GF-D8 (cell line): ENCODE measurements around the gene MKLN1.
"Not testable (repeated sequence)": the region's sequence is repeated elsewhere in the genome, so short reads cannot be mapped to it uniquely, and the experiment has no call there.

Experiments used
- DNase-seq: peaks from one replicate; lab custom pipeline; 2025; lab: John Stamatoyannopoulos, UW

Gene MKLN1

GRCh38 chr7:131327626-131328376 is at the start of gene MKLN1:
TSS of gene MKLN1 (plus strand) at chr7:131327876. CDS start at chr7:131327900, 24 bp downstream.
- DNase-seq = peak; percentile 65

- no peak for DNase-seq
These were observed 48.6 kb upstream of the MKLN1 start for GRCh38 chr7:131279044-131279443.

GRCh38 chr7:131281266-131282048 is 46.2 kb upstream of the MKLN1 start:
- DNase-seq = no peak

- DNase-seq = no peak
These were observed 42.8 kb upstream of the MKLN1 start for GRCh38 chr7:131284702-131285419.

- no peak for DNase-seq
These were observed 42.1 kb upstream of the MKLN1 start for GRCh38 chr7:131285556-131285955.

- DNase-seq = no peak
These were observed 39.2 kb upstream of the MKLN1 start for GRCh38 chr7:131288450-131288849.

- DNase-seq = no peak
These were observed 38.6 kb upstream of the MKLN1 start for GRCh38 chr7:131289051-131289450.

- no peak for DNase-seq
These were observed 35.4 kb upstream of the MKLN1 start for GRCh38 chr7:131292141-131292905.

GRCh38 chr7:131293018-131293417 is 34.7 kb upstream of the MKLN1 start:
- no peak for DNase-seq

GRCh38 chr7:131294553-131294952 is 33.1 kb upstream of the MKLN1 start:
- DNase-seq = no peak

GRCh38 chr7:131298608-131298992 is 29.1 kb upstream of the MKLN1 start:
- no peak for DNase-seq

GRCh38 chr7:131299074-131299473 is 28.6 kb upstream of the MKLN1 start:
- DNase-seq = no peak

- DNase-seq = no peak
These were observed 27.6 kb upstream of the MKLN1 start for GRCh38 chr7:131300078-131300477.

- no peak for DNase-seq
These were observed 26.9 kb upstream of the MKLN1 start for GRCh38 chr7:131300572-131301466.

GRCh38 chr7:131302446-131302845 is 25.2 kb upstream of the MKLN1 start:
- no peak for DNase-seq

- DNase-seq = no peak
These were observed 24.6 kb upstream of the MKLN1 start for GRCh38 chr7:131302876-131303707.

- DNase-seq = no peak
These were observed 22.5 kb upstream of the MKLN1 start for GRCh38 chr7:131305152-131305551.

- DNase-seq = not testable (repeated sequence)
These were observed 21.6 kb upstream of the MKLN1 start for GRCh38 chr7:131306041-131306440.

GRCh38 chr7:131306777-131307176 is 20.9 kb upstream of the MKLN1 start:
- DNase-seq = no peak

- no peak for DNase-seq
These were observed 20.0 kb upstream of the MKLN1 start for GRCh38 chr7:131307627-131308026.
